ENCODE results near the gene LRRFIP2. TPM values are rescaled to one million over a fixed set of nuclear protein-coding genes. Genes with fewer than 3 reads are reported as not detected.

The LRRFIP2 gene
- total and polyA plus RNA-seq, 2 experiments from 2014 or later = 29.0 to 48.8 TPM

GRCh38 chr3:37139567-37140052 lies 34.8 kb downstream of the LRRFIP2 start:
- no peak overlapping the region for H2AFZ ChIP-seq
- H4K20me1 ChIP-seq (ENCODE audit: insufficient read depth, poor library complexity, severe bottlenecking) = no peaks in the 10 kb centered on the region
- no peak overlapping the region for H3K4me3 ChIP-seq
- no peaks in the 10 kb centered on the region for H3K36me3 ChIP-seq (replicated peaks; ENCODE audit: insufficient read depth, low read depth)
- 61% methylated on average over 1 of the region's 1 CpG for WGBS (ENCODE audit: low lambda C conversion rate, missing lambda C conversion rate)
- H3K27ac ChIP-seq = peak overlapping the region; percentile 59
- TF ChIP-seq CTCF (IDR thresholded peaks at IDR 0.05; ENCODE audit: poor library complexity) = no peak
- no peak for TF ChIP-seq EZH2 (IDR thresholded peaks at IDR 0.05; ENCODE audit: borderline replicate concordance)
- no peak for TF ChIP-seq EZH2phosphoT487 (IDR thresholded peaks at IDR 0.05; ENCODE audit: low read depth, severe bottlenecking, unreplicated experiment)
- peaks cover 21% of the 10 kb centered on the region for H3K79me2 ChIP-seq
- DNase-seq (ENCODE audit: low spot score) = peak; percentile 67
- H3K27me3 ChIP-seq = no peaks in the 10 kb centered on the region
- H3K9me3 ChIP-seq (ENCODE audit: low read depth) = no peaks in the 10 kb centered on the region
- H3K4me2 ChIP-seq = peak overlapping the region; percentile 58
- no peaks in the 10 kb centered on the region for H3K4me1 ChIP-seq (ENCODE audit: insufficient read depth)
- no peaks in the 10 kb centered on the region for H3K9me2 ChIP-seq (replicated peaks; ENCODE audit: insufficient read depth)

GRCh38 chr3:37138816-37139215 lies 35.6 kb downstream of the LRRFIP2 start:
- H3K36me3 ChIP-seq (replicated peaks; ENCODE audit: insufficient read depth, low read depth) = no peaks in the 10 kb centered on the region
- 46% methylated on average over 2 of the region's 2 CpGs for WGBS (ENCODE audit: low lambda C conversion rate, missing lambda C conversion rate)
- H3K4me1 ChIP-seq (ENCODE audit: insufficient read depth) = no peaks in the 10 kb centered on the region
- H2AFZ ChIP-seq = no peak overlapping the region
- peak overlapping the region; percentile 58 for H3K4me2 ChIP-seq
- no peaks in the 10 kb centered on the region for H3K9me2 ChIP-seq (replicated peaks; ENCODE audit: insufficient read depth)
- peak; percentile 23 for DNase-seq (ENCODE audit: low spot score)
- peaks cover 28% of the 10 kb centered on the region for H3K79me2 ChIP-seq
- no peaks in the 10 kb centered on the region for H3K9me3 ChIP-seq (ENCODE audit: low read depth)
- H3K27me3 ChIP-seq = no peaks in the 10 kb centered on the region
- no peak for TF ChIP-seq CTCF (IDR thresholded peaks at IDR 0.05; ENCODE audit: poor library complexity)
- no peak for TF ChIP-seq EZH2 (IDR thresholded peaks at IDR 0.05; ENCODE audit: borderline replicate concordance)
- no peak for TF ChIP-seq EZH2phosphoT487 (IDR thresholded peaks at IDR 0.05; ENCODE audit: low read depth, severe bottlenecking, unreplicated experiment)
- H3K4me3 ChIP-seq = no peak overlapping the region
- no peaks in the 10 kb centered on the region for H4K20me1 ChIP-seq (ENCODE audit: insufficient read depth, poor library complexity, severe bottlenecking)
- peak overlapping the region; percentile 59 for H3K27ac ChIP-seq

DNA sequence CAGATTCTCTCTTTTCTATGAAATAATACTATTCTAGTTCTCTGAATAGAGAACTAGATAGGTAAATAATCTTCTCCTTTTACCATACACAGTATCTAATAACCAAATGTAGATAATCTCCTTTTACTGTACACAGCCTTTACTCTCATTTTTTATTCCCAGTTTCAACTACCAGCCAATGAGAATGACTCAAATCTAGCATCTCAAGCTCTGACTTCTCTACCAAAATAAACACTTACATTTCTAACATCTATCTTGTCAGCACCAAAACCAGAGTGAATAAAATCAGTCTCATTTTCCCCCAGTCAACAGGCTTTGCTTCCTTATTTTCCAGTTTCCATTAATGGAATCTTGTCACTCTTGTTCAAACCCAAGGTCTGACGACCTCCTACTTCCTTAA lies 36.9 kb downstream of the LRRFIP2 start:
- peaks cover 40% of the 10 kb centered on the region for H3K79me2 ChIP-seq

More for the DNA sequence above, 36.9 kb downstream of the LRRFIP2 start:
- Histone ChIP-seq H3K4me2 (no peak overlapping the region), H3K9me2 (replicated peaks; ENCODE audit: insufficient read depth) (no peaks in the 10 kb centered on the region), H3K36me3 (replicated peaks; ENCODE audit: insufficient read depth, low read depth) (no peaks in the 10 kb centered on the region), H4K20me1 (ENCODE audit: insufficient read depth, poor library complexity, severe bottlenecking) (no peaks in the 10 kb centered on the region), H3K27me3 (no peaks in the 10 kb centered on the region), H3K27ac (no peak overlapping the region), H3K4me3 (no peak overlapping the region), H2AFZ (no peak overlapping the region), H3K9me3 (ENCODE audit: low read depth) (no peaks in the 10 kb centered on the region), H3K4me1 (ENCODE audit: insufficient read depth) (no peaks in the 10 kb centered on the region)
- no peak for DNase-seq (ENCODE audit: low spot score)
- 91% methylated on average over 1 of the region's 1 CpG for WGBS (ENCODE audit: low lambda C conversion rate, missing lambda C conversion rate)
- TF ChIP-seq EZH2 (IDR thresholded peaks at IDR 0.05; ENCODE audit: borderline replicate concordance) (no peak), CTCF (IDR thresholded peaks at IDR 0.05; ENCODE audit: poor library complexity) (no peak), EZH2phosphoT487 (IDR thresholded peaks at IDR 0.05; ENCODE audit: low read depth, severe bottlenecking, unreplicated experiment) (no peak)
